Endothelial cell of umbilical vein (primary cell): Measurements from ENCODE around the gene ARPC2. TPM values are rescaled to one million over a fixed set of nuclear protein-coding genes. Genes with fewer than 3 reads are reported as not detected.

ENCODE experiments used
- BruUV-seq: library from RNA; stranded (reverse); fragments of 400-500 nt; replicated peaks from 2 replicates; lab custom pipeline; 2021; lab: Mats Ljungman, UMichigan
- CTCF ChIA-PET: fragments of 300-600, 350-600 bp; sonication (Branson Sonifier 250); formaldehyde crosslinking; loops from one replicate; lab custom pipeline; 2021; ENCODE audit warnings: antibody characterized with exemption, inconsistent platforms; lab: Charles Lee
- POLR2A ChIA-PET: fragments of 300-600, 350-600 bp; sonication (Branson Sonifier 250); formaldehyde crosslinking; loops from one replicate; lab custom pipeline; 2021; ENCODE audit warnings: antibody characterized with exemption, inconsistent platforms; lab: Charles Lee
- DNase-seq: peaks from one replicate; pipeline ENCODE4 v3.0.0-alpha.2; 2011; ENCODE audit warnings: low read depth, low spot score
- FAIRE-seq: peaks from 2 replicates; lab custom pipeline; 2011; peaks lifted over from hg19 to GRCh38; lab: Jason Lieb, UNC
- H2AFZ ChIP-seq: 2 replicates; pipeline ENCODE4 v1.6.0; 2012; ENCODE audit warnings: low read depth, low read length, control low read depth, inconsistent platforms
- H3K27ac ChIP-seq: 2 replicates; pipeline ENCODE4 v1.5.1; 2011; ENCODE audit warnings: low read depth, mild to moderate bottlenecking, control low read depth, low read length, moderate library complexity; ENCODE audit not compliant: insufficient read depth
- H3K27me3 ChIP-seq, 2 experiments: 2 replicates each; pipeline versions ENCODE4 v1.6.0 to v1.6.1; 2011; ENCODE audit warnings: low read length in 2 of 2, mixed read lengths in 1 of 2; ENCODE audit not compliant: control insufficient read depth in 2 of 2, insufficient read depth in 2 of 2
- H3K36me3 ChIP-seq, 2 experiments: 2 replicates in 1 of 2; 3 replicates in 1 of 2; pipeline ENCODE4 v1.5.1; 2011; ENCODE audit warnings: low read length in 2 of 2, mild to moderate bottlenecking in 1 of 2, moderate library complexity in 1 of 2; ENCODE audit not compliant: control insufficient read depth in 2 of 2, insufficient read depth in 2 of 2; ENCODE audit errors: extremely low read depth in 1 of 2
- H3K4me1 ChIP-seq: 3 replicates; pipeline ENCODE4 v1.5.1; 2011; ENCODE audit warnings: mild to moderate bottlenecking, low read length; ENCODE audit not compliant: control insufficient read depth, insufficient read depth; ENCODE audit errors: extremely low read depth
- H3K4me2 ChIP-seq: 2 replicates; pipeline ENCODE4 v1.6.1; 2011; ENCODE audit warnings: low read length, control low read depth, mixed read lengths; ENCODE audit not compliant: insufficient read depth
- H3K4me3 ChIP-seq, 3 experiments: fragments of 200-600 bp in 1 of 3; sonication (generic), shearing (Covaris generic) in 1 of 3; replicated peaks in 1 of 3; 2 replicates each; pipeline ENCODE4 v1.5.1; 2011 to 2016; ENCODE audit warnings: control low read depth in 3 of 3, low read length in 3 of 3, mild to moderate bottlenecking in 2 of 3, inconsistent platforms in 1 of 3, low read depth in 1 of 3, moderate library complexity in 1 of 3; ENCODE audit not compliant: insufficient read depth in 1 of 3
- H3K79me2 ChIP-seq: 2 replicates; pipeline ENCODE4 v1.6.0; 2012; ENCODE audit warnings: low read length, inconsistent platforms; ENCODE audit not compliant: control insufficient read depth, insufficient read depth
- H3K9ac ChIP-seq: replicated peaks from 2 replicates; pipeline ENCODE3; 2011; ENCODE audit warnings: low read length, control low read depth; ENCODE audit not compliant: insufficient read depth; ENCODE audit errors: extremely low read depth
- H3K9me1 ChIP-seq: replicated peaks from 3 replicates; pipeline ENCODE4 v1.6.0; 2011; ENCODE audit warnings: mild to moderate bottlenecking, low read length; ENCODE audit not compliant: control insufficient read depth, insufficient read depth; ENCODE audit errors: extremely low read depth
- H3K9me3 ChIP-seq: replicated peaks from 2 replicates; pipeline ENCODE4 v1.5.1; 2012; ENCODE audit warnings: low read length, inconsistent platforms; ENCODE audit not compliant: control insufficient read depth, insufficient read depth
- H4K20me1 ChIP-seq: replicated peaks from 2 replicates; pipeline ENCODE3; 2011; ENCODE audit warnings: mild to moderate bottlenecking, low read length; ENCODE audit not compliant: control insufficient read depth, insufficient read depth; ENCODE audit errors: extremely low read depth
- FOS ChIP-seq: IDR thresholded peaks from 2 replicates; pipeline ENCODE4 v1.6.1; 2011; ENCODE audit warnings: mild to moderate bottlenecking, low read length, moderate library complexity, borderline replicate concordance; ENCODE audit not compliant: insufficient read depth
- JUN ChIP-seq: IDR thresholded peaks from 2 replicates; pipeline ENCODE4 v1.6.1; 2011; ENCODE audit warnings: borderline replicate concordance, low read depth; ENCODE audit not compliant: insufficient read length, insufficient read depth
- dilution Hi-C: fragments of 300-500 bp; cut with MboI; formaldehyde crosslinking; loops from one replicate; pipeline ENCODE4 v1.15.0; 2019; ENCODE audit warnings: low sequenced_read_pairs; ENCODE audit not compliant: extremely low pct_ligation_motif_present
- intact Hi-C: fragments of 100-400 bp; cut with micrococcal nuclease; formaldehyde crosslinking; loops from one replicate; pipeline ENCODE4 v1.10.0; 2022
- polyA plus RNA-seq, 4 experiments: library from polyadenylated mRNA; depleted of rRNA in 3 of 4; stranded (reverse) in 3 of 4; unstranded in 1 of 4; fragments of >200 nt; gene quantifications; 2 replicates each; pipeline versions ENCODE4 v1.2.1 to v1.2.3, GENCODE V29; 2011 to 2012; ENCODE audit warnings: missing spikeins in 1 of 4
- total RNA-seq: library from RNA; stranded (reverse); gene quantifications from 2 replicates; pipeline ENCODE4 v1.2.3, GENCODE V29; 2021
- TF ChIP-seq, protein P1 (sequence below): IDR thresholded peaks from 2 replicates; pipeline ENCODE4 v1.6.1; 2011; ENCODE audit not compliant: insufficient read depth, insufficient read length
- TF ChIP-seq, protein P2 (sequence below), 2 donors: IDR thresholded peaks; 1 replicate in 1 of 2; 2 replicates in 1 of 2; pipeline ENCODE4 v1.5.1; 2011; ENCODE audit warnings: low read length in 2 of 2, mild to moderate bottlenecking in 2 of 2, moderate library complexity in 2 of 2, control low read depth in 1 of 2, inconsistent platforms in 1 of 2, low read depth in 1 of 2; ENCODE audit not compliant: insufficient read depth in 1 of 2; ENCODE audit errors: extremely low read depth in 1 of 2

ARPC2 gene
- total and polyA plus RNA-seq, 2 donors (not counting 3 experiments of a cell fraction or from before 2014, with no cell fraction given): 417 to 455 TPM

DNA sequence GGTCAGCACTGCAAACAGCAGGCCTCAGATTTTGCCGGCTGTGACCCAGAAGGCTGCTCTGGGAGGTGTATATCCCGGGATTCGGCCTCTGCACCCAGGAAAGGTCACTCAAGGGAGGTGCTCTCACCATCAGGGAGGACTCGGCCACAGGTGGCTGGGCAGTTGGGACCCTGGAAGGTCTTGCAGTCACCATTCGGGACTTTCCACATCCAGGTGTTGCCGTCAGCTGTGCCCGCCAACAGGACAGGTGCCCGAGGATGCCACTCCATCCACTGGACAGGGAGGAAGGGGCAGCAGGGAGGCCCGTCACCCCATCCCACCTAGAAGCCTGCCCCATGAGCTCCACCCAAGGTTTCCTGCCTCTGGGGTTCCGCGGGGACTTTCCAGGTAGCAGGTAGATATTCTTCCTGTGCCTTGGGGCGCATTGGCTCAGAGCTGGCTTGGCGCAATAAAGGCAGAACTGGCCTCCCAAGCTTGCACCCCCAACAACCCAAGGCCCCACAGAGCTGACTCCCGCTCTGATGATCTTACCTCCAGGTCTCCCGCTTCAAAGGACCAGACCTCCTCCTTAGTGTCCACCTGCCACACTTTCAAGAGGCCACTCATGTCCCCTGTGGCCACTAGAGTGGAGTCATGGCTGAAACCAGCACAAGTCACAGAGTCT lies 49.5 kb downstream of the ARPC2 start:
- Histone ChIP-seq H3K4me2 (no peak overlapping the region), H4K20me1 (no peaks in the 10 kb centered on the region), H3K9me3 (no peaks in the 10 kb centered on the region), H3K27ac (no peak overlapping the region), H3K9me1 (no peaks in the 10 kb centered on the region), H2AFZ (no peak overlapping the region), H3K9ac (no peak overlapping the region), H3K79me2 (peaks cover 7% of the 10 kb centered on the region), H3K27me3 (no peaks in the 10 kb centered on the region), H3K4me3 (no peak overlapping the region), H3K4me1 (peaks cover 12% of the 10 kb centered on the region), H3K36me3 (peaks cover 0 to 37% of the 10 kb centered on the region in 2 experiments)
- no peak for FAIRE-seq
- TF ChIP-seq, protein P1, sequence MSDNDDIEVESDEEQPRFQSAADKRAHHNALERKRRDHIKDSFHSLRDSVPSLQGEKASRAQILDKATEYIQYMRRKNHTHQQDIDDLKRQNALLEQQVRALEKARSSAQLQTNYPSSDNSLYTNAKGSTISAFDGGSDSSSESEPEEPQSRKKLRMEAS: no peak
- TF ChIP-seq JUN: no peak
- TF ChIP-seq FOS: no peak
- BruUV-seq: no TSS peak
- ChIA-PET CTCF (interaction anchor here (1.6 kb wide), 1 partner anchor 9 kb away, joined by 7 read pairs; no protein-coding TSS in a partner anchor), POLR2A (no interaction called here)
- dilution Hi-C loops (no loop called here), intact Hi-C loops (no loop called here)
- no peak for DNase-seq

DNA sequence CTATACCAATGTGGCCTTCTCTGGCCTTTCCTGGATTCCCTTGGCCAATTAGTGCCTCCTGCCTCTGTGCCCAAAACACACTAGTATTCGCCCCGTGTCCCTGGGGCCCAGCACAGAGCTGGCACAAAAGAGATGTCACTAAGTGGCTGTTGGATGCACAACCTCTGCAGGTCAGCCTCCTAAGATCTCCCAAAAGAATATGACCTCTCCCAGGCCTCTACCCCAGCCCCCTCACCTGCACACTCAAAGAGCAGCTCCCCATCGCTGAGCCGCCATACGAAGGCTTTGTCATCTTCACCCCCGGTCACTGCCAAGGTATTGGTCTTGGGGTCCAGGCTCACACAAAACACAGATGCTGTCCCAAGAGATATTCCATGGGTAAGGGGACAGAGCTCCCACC lies 50.3 kb downstream of the ARPC2 start:
- H3K36me3 ChIP-seq: peaks cover 0 to 38% of the 10 kb centered on the region in 2 experiments
- peaks cover 19% of the 10 kb centered on the region for H3K4me1 ChIP-seq
- CTCF ChIA-PET: no interaction called here
- peaks cover 7% of the 10 kb centered on the region for H3K79me2 ChIP-seq
- no peaks in the 10 kb centered on the region for H3K27me3 ChIP-seq
- no peak overlapping the region for H3K4me2 ChIP-seq
- H3K9me3 ChIP-seq: no peaks in the 10 kb centered on the region
- H3K27ac ChIP-seq: no peak overlapping the region
- POLR2A ChIA-PET: no interaction called here
- no peak overlapping the region for H3K4me3 ChIP-seq
- dilution Hi-C loops: no loop called here
- BruUV-seq: no TSS peak
- TF ChIP-seq, protein P2, sequence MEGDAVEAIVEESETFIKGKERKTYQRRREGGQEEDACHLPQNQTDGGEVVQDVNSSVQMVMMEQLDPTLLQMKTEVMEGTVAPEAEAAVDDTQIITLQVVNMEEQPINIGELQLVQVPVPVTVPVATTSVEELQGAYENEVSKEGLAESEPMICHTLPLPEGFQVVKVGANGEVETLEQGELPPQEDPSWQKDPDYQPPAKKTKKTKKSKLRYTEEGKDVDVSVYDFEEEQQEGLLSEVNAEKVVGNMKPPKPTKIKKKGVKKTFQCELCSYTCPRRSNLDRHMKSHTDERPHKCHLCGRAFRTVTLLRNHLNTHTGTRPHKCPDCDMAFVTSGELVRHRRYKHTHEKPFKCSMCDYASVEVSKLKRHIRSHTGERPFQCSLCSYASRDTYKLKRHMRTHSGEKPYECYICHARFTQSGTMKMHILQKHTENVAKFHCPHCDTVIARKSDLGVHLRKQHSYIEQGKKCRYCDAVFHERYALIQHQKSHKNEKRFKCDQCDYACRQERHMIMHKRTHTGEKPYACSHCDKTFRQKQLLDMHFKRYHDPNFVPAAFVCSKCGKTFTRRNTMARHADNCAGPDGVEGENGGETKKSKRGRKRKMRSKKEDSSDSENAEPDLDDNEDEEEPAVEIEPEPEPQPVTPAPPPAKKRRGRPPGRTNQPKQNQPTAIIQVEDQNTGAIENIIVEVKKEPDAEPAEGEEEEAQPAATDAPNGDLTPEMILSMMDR (IDR thresholded peaks at IDR 0.05; ENCODE audit: extremely low read depth in 1 of 2, insufficient read depth in 1 of 2, low read depth in 1 of 2, low read length in 2 of 2): no peak
- intact Hi-C loops: no loop called here
- no peak overlapping the region for H3K9ac ChIP-seq
- FAIRE-seq (no peak), DNase-seq (no peak)
- no peaks in the 10 kb centered on the region for H4K20me1 ChIP-seq
- H3K9me1 ChIP-seq: no peaks in the 10 kb centered on the region
- H2AFZ ChIP-seq: no peak overlapping the region
